Subcutaneous abdominal adipose tissue (tissue), 5 donors: ENCODE results near the gene TMEM156.

Experiments
- H3K27ac ChIP-seq: one replicate; pipeline ENCODE4 v1.7.0; 2013; ENCODE audit warnings: low read depth, mild to moderate bottlenecking, inconsistent platforms, low read length, moderate library complexity
- H3K27me3 ChIP-seq, 5 donors: one replicate each; pipeline ENCODE4 v1.7.0; 2013; ENCODE audit warnings: low read length in 5 of 5, inconsistent platforms in 1 of 5; ENCODE audit not compliant: control insufficient read depth in 5 of 5, insufficient read depth in 4 of 5
- H3K36me3 ChIP-seq, 5 donors: one replicate each; pipeline ENCODE4 v1.7.0; 2013; ENCODE audit warnings: low read length in 5 of 5; ENCODE audit not compliant: control insufficient read depth in 5 of 5, insufficient read depth in 5 of 5
- H3K4me1 ChIP-seq, 5 donors: one replicate each; pipeline ENCODE4 v1.7.0; 2013; ENCODE audit warnings: low read length in 5 of 5, mild to moderate bottlenecking in 3 of 5, moderate library complexity in 1 of 5; ENCODE audit not compliant: control insufficient read depth in 5 of 5, insufficient read depth in 5 of 5
- H3K4me3 ChIP-seq, 5 donors: one replicate each; pipeline ENCODE4 v1.7.0; 2013; ENCODE audit warnings: low read length in 5 of 5, low read depth in 1 of 5
- H3K9ac ChIP-seq, 5 donors: one replicate each; pipeline ENCODE4 v1.7.0; 2013; ENCODE audit warnings: low read length in 5 of 5, mild to moderate bottlenecking in 4 of 5, moderate library complexity in 3 of 5
- H3K9me3 ChIP-seq, 5 donors: one replicate each; pipeline ENCODE4 v1.7.0; 2013; ENCODE audit warnings: low read length in 5 of 5; ENCODE audit not compliant: control insufficient read depth in 5 of 5
- donor health status: healthy.
- donor health status: healthy.
- donor health status: healthy.
- donor health status: healthy.
- donor health status: healthy.

Gene TMEM156

DNA sequence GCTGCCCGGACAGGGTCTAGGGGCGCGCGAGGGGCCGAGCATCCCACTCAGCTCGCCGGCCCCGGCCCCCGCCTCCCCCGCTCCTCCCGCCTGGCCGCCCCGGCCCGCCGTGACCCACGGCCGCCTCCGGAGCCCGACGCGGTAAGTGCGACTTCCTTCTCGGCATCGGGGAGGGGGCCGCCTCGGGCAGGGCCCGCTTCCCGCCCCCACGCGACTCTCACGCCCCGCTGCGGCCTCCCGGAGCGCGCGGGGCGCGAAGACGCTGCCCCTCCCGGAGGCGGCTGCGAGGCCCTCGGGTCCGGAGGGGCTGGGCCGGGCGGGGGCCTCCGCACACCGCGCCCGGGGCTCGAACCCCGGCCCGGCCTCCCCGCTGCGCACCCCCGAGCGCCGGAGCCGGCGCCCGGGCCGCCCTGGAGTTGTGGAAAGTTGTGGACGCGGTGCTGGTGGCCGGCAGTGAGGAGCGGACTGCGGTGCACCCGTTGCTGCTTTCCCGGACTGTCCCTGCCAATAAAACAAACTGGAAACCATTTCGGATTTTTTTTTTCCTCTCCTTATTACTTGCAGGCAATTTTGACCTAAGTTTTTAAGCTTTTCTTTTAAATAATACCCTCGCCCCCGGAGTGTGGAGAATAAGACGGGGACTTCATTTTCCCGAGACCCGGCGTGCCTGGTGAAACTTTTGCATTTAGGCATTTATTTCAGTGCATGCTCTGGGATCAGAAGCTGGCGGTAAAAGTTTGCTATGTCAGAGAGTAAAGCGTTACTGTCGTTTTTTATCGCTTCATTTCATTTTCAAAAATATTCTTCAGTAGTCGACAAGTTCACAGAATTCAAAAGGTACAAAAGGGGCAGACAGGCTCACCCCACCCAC lies 13.0 kb upstream of the TMEM156 start:
- Histone ChIP-seq H3K9me3 (no peaks in the 10 kb centered on the region), H3K9ac (peak overlapping the region; percentile 73 to 86 (median 76)), H3K36me3 (no peaks in the 10 kb centered on the region), H3K4me3 (peak overlapping the region; percentile 67 to 84 (median 73)), H3K27ac (peak overlapping the region; percentile 96), H3K4me1 (peaks cover 4 to 36% (median 29%) of the 10 kb centered on the region in 5 donors), H3K27me3 (no peaks in the 10 kb centered on the region)

DNA sequence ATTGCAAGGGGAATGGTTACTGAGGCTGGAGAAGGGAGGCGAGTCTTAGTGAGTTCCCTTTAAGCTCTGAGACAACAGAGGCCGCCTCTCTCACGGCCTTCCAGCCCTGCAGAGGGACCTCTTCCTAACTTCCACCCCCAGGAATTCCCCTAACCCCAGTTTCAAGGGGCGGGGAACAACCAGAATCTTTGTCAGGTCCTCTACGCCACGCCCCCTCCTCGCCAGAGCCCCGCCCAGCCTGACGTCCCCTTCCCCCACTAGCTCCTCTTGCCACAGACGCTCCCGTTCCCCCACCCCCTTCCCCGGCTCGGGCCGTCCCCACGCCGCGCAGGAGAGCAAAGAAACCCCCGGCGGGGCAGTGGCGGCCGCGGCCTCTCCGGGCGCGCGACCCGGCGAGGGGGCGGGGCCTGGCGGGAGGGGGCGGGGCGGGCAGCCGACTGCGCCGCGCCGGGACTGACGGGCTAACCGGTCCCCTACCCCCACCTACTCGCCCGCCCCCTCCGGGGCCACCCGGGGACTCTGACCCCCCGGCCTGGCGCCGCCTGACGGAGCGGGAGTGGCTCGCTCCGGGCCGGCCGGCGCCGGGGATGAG lies 12.3 kb upstream of the TMEM156 start:
- H3K9ac ChIP-seq: peak overlapping the region; percentile 17 to 86 (median 76)
- peak overlapping the region; percentile 96 for H3K27ac ChIP-seq
- H3K4me3 ChIP-seq: peak overlapping the region; percentile 71 to 84 (median 73)
- no peaks in the 10 kb centered on the region for H3K27me3 ChIP-seq
- peaks cover 4 to 36% (median 29%) of the 10 kb centered on the region in 5 donors for H3K4me1 ChIP-seq
- no peaks in the 10 kb centered on the region for H3K36me3 ChIP-seq
- H3K9me3 ChIP-seq: no peaks in the 10 kb centered on the region

DNA sequence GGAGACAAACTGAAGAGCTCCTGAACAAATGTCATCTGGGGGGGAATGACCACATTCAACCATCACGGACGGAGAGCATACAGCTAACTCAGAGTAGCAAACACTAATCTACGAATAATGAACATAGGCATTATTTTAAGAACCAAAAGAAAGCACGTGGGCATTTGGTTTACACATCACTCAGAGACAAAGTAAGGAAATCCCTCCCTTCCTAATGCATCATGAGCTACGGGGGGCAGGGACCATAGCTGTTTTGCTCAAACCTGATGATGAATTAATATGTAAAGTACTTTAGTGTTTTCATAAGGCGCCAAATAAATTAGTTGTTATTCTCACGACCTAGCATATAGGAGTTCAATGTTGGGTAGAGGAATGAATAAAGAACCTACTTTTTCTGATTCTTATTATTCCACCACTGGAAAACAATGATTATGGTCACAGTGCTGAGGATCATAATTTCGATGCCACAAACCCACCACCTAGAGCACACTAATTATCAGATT lies 11.7 kb upstream of the TMEM156 start:
- Histone ChIP-seq H3K27ac (peak overlapping the region; percentile 96), H3K27me3 (no peaks in the 10 kb centered on the region), H3K36me3 (no peaks in the 10 kb centered on the region), H3K4me3 (peak overlapping the region; percentile 33 to 73 (median 71)), H3K9ac (peak overlapping the region; percentile 17 to 79 (median 54)), H3K4me1 (peaks cover 4 to 36% (median 29%) of the 10 kb centered on the region in 5 donors), H3K9me3 (no peaks in the 10 kb centered on the region)

DNA sequence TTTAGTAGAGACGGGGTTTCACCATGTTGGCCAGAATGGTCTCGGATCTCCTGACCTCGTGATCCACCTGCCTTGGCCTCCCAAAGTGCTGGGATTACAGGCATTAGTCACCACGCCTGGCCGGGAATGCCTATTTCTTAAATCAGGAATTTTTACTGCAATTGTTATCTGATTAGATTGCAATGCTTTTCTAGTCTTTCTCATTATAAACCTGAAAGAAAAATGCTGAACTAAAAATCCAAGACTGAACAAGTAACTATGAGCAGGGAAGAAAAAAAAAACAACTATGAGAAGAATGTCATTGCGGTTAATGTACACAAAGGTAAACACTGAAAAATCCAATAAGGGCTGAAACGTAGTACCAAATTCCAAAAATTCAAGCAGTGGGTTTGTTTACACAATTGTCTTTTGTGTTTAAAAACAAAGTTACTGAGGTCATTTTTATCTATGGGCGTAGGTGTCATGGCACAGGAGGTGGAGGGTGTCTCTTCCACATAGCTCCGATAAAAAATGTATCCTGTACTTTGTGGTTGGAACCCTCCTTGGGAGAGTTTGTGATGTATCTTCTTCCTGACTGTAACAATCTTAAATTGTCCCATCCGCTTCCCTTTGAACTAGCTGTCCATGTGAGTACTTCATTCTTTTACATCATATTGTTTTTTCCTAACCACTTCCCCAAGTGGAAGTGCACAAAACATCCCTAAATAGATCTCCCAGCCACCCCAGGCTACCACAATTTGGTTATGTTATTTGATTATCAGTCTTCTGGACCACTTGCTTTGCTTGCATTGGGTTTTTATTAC lies 11.1 kb upstream of the TMEM156 start:
- no peaks in the 10 kb centered on the region for H3K27me3 ChIP-seq
- peaks cover 4 to 36% (median 28%) of the 10 kb centered on the region in 5 donors for H3K4me1 ChIP-seq
- H3K27ac ChIP-seq: peak overlapping the region; percentile 96
- no peaks in the 10 kb centered on the region for H3K9me3 ChIP-seq
- peak overlapping the region; percentile 17 to 79 (median 54) for H3K9ac ChIP-seq
- peak overlapping the region in 3 of 5 donors; percentile 60 to 73 (median 71) for H3K4me3 ChIP-seq
- no peaks in the 10 kb centered on the region for H3K36me3 ChIP-seq

GRCh38 chr4:39042366-39042765 lies 10.2 kb upstream of the TMEM156 start:
- no peaks in the 10 kb centered on the region for H3K9me3 ChIP-seq
- H3K4me1 ChIP-seq: peaks cover 4 to 29% (median 23%) of the 10 kb centered on the region in 5 donors
- H3K36me3 ChIP-seq: no peaks in the 10 kb centered on the region
- no peak overlapping the region for H3K4me3 ChIP-seq
- H3K9ac ChIP-seq: peak overlapping the region in 2 of 5 donors; percentile 23 to 26
- H3K27me3 ChIP-seq: no peaks in the 10 kb centered on the region
- H3K27ac ChIP-seq: peak overlapping the region; percentile 96

GRCh38 chr4:39039108-39039507 lies 6.9 kb upstream of the TMEM156 start:
- Histone ChIP-seq H3K36me3 (no peaks in the 10 kb centered on the region), H3K27me3 (no peaks in the 10 kb centered on the region), H3K9me3 (no peaks in the 10 kb centered on the region), H3K4me1 (peaks cover 2 to 14% (median 10%) of the 10 kb centered on the region in 5 donors), H3K27ac (no peak overlapping the region), H3K4me3 (no peak overlapping the region), H3K9ac (no peak overlapping the region)

GRCh38 chr4:39037941-39038340 lies 5.7 kb upstream of the TMEM156 start:
- Histone ChIP-seq H3K27me3 (no peaks in the 10 kb centered on the region), H3K9ac (no peak overlapping the region)

DNA sequence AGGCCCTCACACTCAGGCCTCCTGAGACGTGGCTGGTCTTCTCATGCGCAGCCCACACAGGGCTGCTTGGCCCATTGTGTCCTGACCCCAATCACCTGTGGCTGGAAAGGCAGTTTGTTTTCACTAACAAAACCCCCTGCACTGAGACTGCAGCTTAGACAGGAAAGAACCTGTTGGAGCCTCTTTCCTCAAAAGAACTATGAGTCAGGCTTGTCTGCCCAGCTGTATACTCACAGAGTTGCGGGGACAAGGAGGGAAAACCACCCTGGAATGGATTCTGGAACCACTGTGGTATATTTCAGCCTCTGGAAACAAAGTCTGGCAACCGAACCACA lies 5.2 kb upstream of the TMEM156 start:
- H3K9ac ChIP-seq: no peak overlapping the region
- H3K27ac ChIP-seq: no peak overlapping the region
- no peaks in the 10 kb centered on the region for H3K36me3 ChIP-seq
- peaks cover 0 to 4% (median 2%) of the 10 kb centered on the region in 5 donors for H3K4me1 ChIP-seq
- no peak overlapping the region for H3K4me3 ChIP-seq
- H3K9me3 ChIP-seq: no peaks in the 10 kb centered on the region
- H3K27me3 ChIP-seq: no peaks in the 10 kb centered on the region

More at GRCh38 chr4:39037941-39038340, 5.7 kb upstream of the TMEM156 start:
- peaks cover 0 to 5% (median 3%) of the 10 kb centered on the region in 5 donors for H3K4me1 ChIP-seq
- H3K9me3 ChIP-seq: no peaks in the 10 kb centered on the region
- H3K4me3 ChIP-seq: no peak overlapping the region
- no peak overlapping the region for H3K27ac ChIP-seq
- no peaks in the 10 kb centered on the region for H3K36me3 ChIP-seq

DNA sequence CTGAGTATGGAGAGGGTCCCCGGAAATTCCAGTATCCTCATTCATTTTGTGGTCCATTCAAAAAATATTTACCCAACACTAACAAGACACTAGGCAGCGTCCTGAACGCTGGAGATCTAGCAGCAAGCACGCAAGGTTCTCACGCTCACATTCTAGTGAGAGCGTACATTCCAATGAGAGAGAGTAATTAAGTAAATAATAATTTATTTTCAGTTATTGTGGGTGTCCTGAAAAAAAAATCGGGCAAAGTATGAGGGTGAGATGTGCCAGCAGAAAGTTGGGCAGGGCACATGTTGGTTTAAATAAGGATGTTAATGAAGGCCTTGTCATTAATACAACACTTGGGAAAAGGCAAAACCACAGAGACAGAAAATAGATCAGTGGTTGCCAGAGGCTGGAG lies 4.0 kb upstream of the TMEM156 start:
- Histone ChIP-seq H3K9me3 (no peaks in the 10 kb centered on the region), H3K27me3 (no peaks in the 10 kb centered on the region), H3K4me1 (peaks cover 0 to 9% (median 0%) of the 10 kb centered on the region in 5 donors), H3K27ac (no peak overlapping the region), H3K4me3 (no peak overlapping the region), H3K36me3 (no peaks in the 10 kb centered on the region), H3K9ac (no peak overlapping the region)
